ENCODE data around the gene CFAP100. TPM values are rescaled to one million over a fixed set of nuclear protein-coding genes. Genes with fewer than 3 reads are reported as not detected.

CFAP100 gene
- total RNA-seq, 1 experiment from 2014 or later = not detected

GRCh38 chr3:126375835-126376331 is 18.8 kb upstream of the CFAP100 start:
- intact Hi-C loops (cut with micrococcal nuclease; ENCODE audit: unreplicated experiment) = no loop called here

GRCh38 chr3:126376444-126376843 is 18.3 kb upstream of the CFAP100 start:
- no peak for DNase-seq
- no peak overlapping the region for H3K27ac Mint-ChIP-seq (ENCODE audit: unreplicated experiment)
- no peaks in the 10 kb centered on the region for H3K9me3 Mint-ChIP-seq (ENCODE audit: low read depth, unreplicated experiment)
- no peaks in the 10 kb centered on the region for H3K4me1 Mint-ChIP-seq (ENCODE audit: low read depth, unreplicated experiment)
- no peak for TF ChIP-seq CTCF (IDR thresholded peaks at IDR 0.05; ENCODE audit: unreplicated experiment)
- intact Hi-C loops (cut with micrococcal nuclease; ENCODE audit: unreplicated experiment) = no loop called here
- CTCF ChIA-PET = no interaction called here
- H3K4me3 Mint-ChIP-seq (ENCODE audit: low read depth, unreplicated experiment) = no peak overlapping the region
- no peaks in the 10 kb centered on the region for H3K36me3 Mint-ChIP-seq (ENCODE audit: insufficient read depth, unreplicated experiment)
- no TSS peak for BruUV-seq (replicated peaks)
- H3K27me3 Mint-ChIP-seq (ENCODE audit: unreplicated experiment) = peaks cover 88% of the 10 kb centered on the region

More at GRCh38 chr3:126375835-126376331, 18.8 kb upstream of the CFAP100 start:
- CTCF ChIA-PET = no interaction called here
- no peak for TF ChIP-seq CTCF (IDR thresholded peaks at IDR 0.05; ENCODE audit: unreplicated experiment)
- Mint-ChIP-seq H3K27me3 (ENCODE audit: unreplicated experiment) (peaks cover 86% of the 10 kb centered on the region), H3K27ac (ENCODE audit: unreplicated experiment) (no peak overlapping the region), H3K36me3 (ENCODE audit: insufficient read depth, unreplicated experiment) (no peaks in the 10 kb centered on the region), H3K4me1 (ENCODE audit: low read depth, unreplicated experiment) (no peaks in the 10 kb centered on the region), H3K4me3 (ENCODE audit: low read depth, unreplicated experiment) (no peak overlapping the region), H3K9me3 (ENCODE audit: low read depth, unreplicated experiment) (no peaks in the 10 kb centered on the region)
- no peak for DNase-seq
- no TSS peak for BruUV-seq (replicated peaks)

- no peaks in the 10 kb centered on the region for H3K9me3 Mint-ChIP-seq (ENCODE audit: low read depth, unreplicated experiment)
- no peak overlapping the region for H3K27ac Mint-ChIP-seq (ENCODE audit: unreplicated experiment)
- CTCF ChIA-PET = interaction anchor here (0.6 kb wide), 1 partner anchor 254 kb away, joined by 4 read pairs; no protein-coding TSS in a partner anchor
- BruUV-seq (replicated peaks) = no TSS peak
- no peak for TF ChIP-seq CTCF (IDR thresholded peaks at IDR 0.05; ENCODE audit: unreplicated experiment)
- intact Hi-C loops (cut with micrococcal nuclease; ENCODE audit: unreplicated experiment) = no loop called here
- no peaks in the 10 kb centered on the region for H3K36me3 Mint-ChIP-seq (ENCODE audit: insufficient read depth, unreplicated experiment)
- H3K27me3 Mint-ChIP-seq (ENCODE audit: unreplicated experiment) = peaks cover 81% of the 10 kb centered on the region
- H3K4me1 Mint-ChIP-seq (ENCODE audit: low read depth, unreplicated experiment) = no peaks in the 10 kb centered on the region
- no peak overlapping the region for H3K4me3 Mint-ChIP-seq (ENCODE audit: low read depth, unreplicated experiment)
- DNase-seq = no peak
Observed at GRCh38 chr3:126377211-126377610, 17.5 kb upstream of the CFAP100 start.

- Mint-ChIP-seq H3K36me3 (ENCODE audit: insufficient read depth, unreplicated experiment) (no peaks in the 10 kb centered on the region), H3K9me3 (ENCODE audit: low read depth, unreplicated experiment) (no peaks in the 10 kb centered on the region), H3K27me3 (ENCODE audit: unreplicated experiment) (peaks cover 74% of the 10 kb centered on the region), H3K4me1 (ENCODE audit: low read depth, unreplicated experiment) (no peaks in the 10 kb centered on the region), H3K4me3 (ENCODE audit: low read depth, unreplicated experiment) (no peak overlapping the region), H3K27ac (ENCODE audit: unreplicated experiment) (no peak overlapping the region)
- CTCF ChIA-PET = interaction anchor here (0.5 to 1.4 kb wide), 4 partner anchors 10 to 150 kb away, joined by 3 to 10 read pairs (median 3); no protein-coding TSS in a partner anchor
- BruUV-seq (replicated peaks) = no TSS peak
- DNase-seq = no peak
- TF ChIP-seq CTCF (IDR thresholded peaks at IDR 0.05; ENCODE audit: unreplicated experiment) = no peak
- intact Hi-C loops (cut with micrococcal nuclease; ENCODE audit: unreplicated experiment) = no loop called here
Observed at GRCh38 chr3:126378341-126378751, 16.4 kb upstream of the CFAP100 start.

Data from Calu3 (cell line).